Stimulated activated memory B cell treated with anti-CD40 and anti-IgM and Interleukin-4, amounts not matched to agents 10 μg/mL and 1 μg/mL and 100 μg/mL, for 72 hours (primary cell): Measurements from ENCODE around the gene RSU1.

Source experiments
- ATAC-seq: fragments of 150-1000 bp; cut with Tn5 transposase; 2 replicates; pipeline ENCODE4 v1.10.0; 2021
- H3K27ac Mint-ChIP-seq: one replicate; pipeline ENCODE4 v1.8.0; 2022; ENCODE audit warnings: mild to moderate bottlenecking, mixed read lengths
- H3K27me3 Mint-ChIP-seq: one replicate; pipeline ENCODE4 v1.8.0; 2022; ENCODE audit warnings: mixed read lengths
- H3K36me3 Mint-ChIP-seq: one replicate; pipeline ENCODE4 v1.8.0; 2022; ENCODE audit warnings: mixed read lengths
- H3K4me1 Mint-ChIP-seq: one replicate; pipeline ENCODE4 v1.8.0; 2022; ENCODE audit warnings: mixed read lengths
- H3K4me3 Mint-ChIP-seq: one replicate; pipeline ENCODE4 v1.8.0; 2022; ENCODE audit warnings: mild to moderate bottlenecking, moderate library complexity, mixed read lengths
- H3K9me3 Mint-ChIP-seq: one replicate; pipeline ENCODE4 v1.8.0; 2022; ENCODE audit warnings: mixed read lengths

The RSU1 gene

GRCh38 chr10:16811292-16811691 is 5.9 kb downstream of the RSU1 start:
- Mint-ChIP-seq H3K27ac (no peak overlapping the region), H3K4me1 (peaks cover 26% of the 10 kb centered on the region), H3K9me3 (no peaks in the 10 kb centered on the region), H3K27me3 (no peaks in the 10 kb centered on the region), H3K4me3 (no peak overlapping the region), H3K36me3 (peaks cover 34% of the 10 kb centered on the region)
- ATAC-seq: no peak

GRCh38 chr10:16809074-16809718 is 8.0 kb downstream of the RSU1 start:
- peak; percentile 59 for ATAC-seq
- H3K27me3 Mint-ChIP-seq: no peaks in the 10 kb centered on the region

DNA sequence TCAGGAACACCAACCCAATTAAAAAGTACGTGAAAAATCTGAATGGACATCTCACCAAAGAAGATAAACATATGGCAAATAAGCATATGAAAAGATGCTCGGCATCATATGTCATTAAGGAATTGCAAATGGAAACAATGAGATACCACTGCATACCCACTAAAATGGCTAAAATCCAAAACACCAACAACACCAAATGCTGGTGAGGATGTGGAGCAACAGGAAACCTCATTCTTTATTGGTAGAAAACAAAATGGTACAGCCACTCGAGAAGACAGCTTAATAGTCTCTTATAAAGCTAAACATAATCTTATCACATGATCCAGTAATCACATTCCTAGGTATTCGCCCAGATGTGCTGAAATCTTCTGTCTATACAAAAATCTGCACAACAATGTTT is 13.1 kb downstream of the RSU1 start:
- H3K36me3 Mint-ChIP-seq: peaks cover 19% of the 10 kb centered on the region
- peaks cover 35% of the 10 kb centered on the region for H3K4me1 Mint-ChIP-seq
- ATAC-seq: no peak
- H3K9me3 Mint-ChIP-seq: no peaks in the 10 kb centered on the region
- no peak overlapping the region for H3K27ac Mint-ChIP-seq
- no peaks in the 10 kb centered on the region for H3K27me3 Mint-ChIP-seq
- no peak overlapping the region for H3K4me3 Mint-ChIP-seq

More at GRCh38 chr10:16809074-16809718, 8.0 kb downstream of the RSU1 start:
- Mint-ChIP-seq H3K4me3 (no peak overlapping the region), H3K4me1 (peaks cover 9% of the 10 kb centered on the region), H3K27ac (no peak overlapping the region), H3K9me3 (no peaks in the 10 kb centered on the region), H3K36me3 (peaks cover 29% of the 10 kb centered on the region)

GRCh38 chr10:16803464-16803863 is 13.8 kb downstream of the RSU1 start:
- H3K4me1 Mint-ChIP-seq: peaks cover 42% of the 10 kb centered on the region
- peaks cover 26% of the 10 kb centered on the region for H3K36me3 Mint-ChIP-seq
- H3K4me3 Mint-ChIP-seq: no peak overlapping the region
- no peaks in the 10 kb centered on the region for H3K9me3 Mint-ChIP-seq
- no peak for ATAC-seq
- H3K27me3 Mint-ChIP-seq: no peaks in the 10 kb centered on the region
- no peak overlapping the region for H3K27ac Mint-ChIP-seq

DNA sequence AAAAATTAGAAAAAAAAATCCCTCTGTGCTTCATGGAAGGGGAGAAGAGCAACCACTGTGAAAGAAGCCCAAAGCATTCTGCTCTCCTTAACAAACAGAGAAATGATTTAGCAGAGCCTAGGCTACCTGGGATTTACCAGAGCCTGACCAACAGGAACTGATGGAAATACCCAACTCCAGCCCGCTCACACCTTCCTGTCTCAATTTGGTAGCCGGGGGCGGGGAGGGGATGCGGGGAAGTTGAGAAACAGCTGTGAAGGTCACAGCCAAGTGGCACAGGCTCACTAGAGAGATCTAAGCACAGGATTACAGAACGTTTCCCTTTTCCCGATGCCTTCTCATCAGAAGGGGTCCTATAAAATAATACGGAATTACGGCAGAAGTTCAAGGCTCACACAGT is 17.6 kb downstream of the RSU1 start:
- no peaks in the 10 kb centered on the region for H3K9me3 Mint-ChIP-seq
- peaks cover 66% of the 10 kb centered on the region for H3K4me1 Mint-ChIP-seq
- H3K36me3 Mint-ChIP-seq: peaks cover 45% of the 10 kb centered on the region
- peak overlapping the region; percentile 28 for H3K27ac Mint-ChIP-seq
- ATAC-seq: peak; percentile 80
- H3K4me3 Mint-ChIP-seq: peak overlapping the region; percentile 8
- H3K27me3 Mint-ChIP-seq: no peaks in the 10 kb centered on the region

- peaks cover 52% of the 10 kb centered on the region for H3K36me3 Mint-ChIP-seq
- no peak overlapping the region for H3K4me3 Mint-ChIP-seq
- no peaks in the 10 kb centered on the region for H3K9me3 Mint-ChIP-seq
- ATAC-seq: no peak
- peak overlapping the region; percentile 28 for H3K27ac Mint-ChIP-seq
- H3K4me1 Mint-ChIP-seq: peaks cover 65% of the 10 kb centered on the region
- H3K27me3 Mint-ChIP-seq: no peaks in the 10 kb centered on the region
Measured at GRCh38 chr10:16798571-16798970, 18.7 kb downstream of the RSU1 start.

- peaks cover 45% of the 10 kb centered on the region for H3K4me1 Mint-ChIP-seq
- H3K27me3 Mint-ChIP-seq: no peaks in the 10 kb centered on the region
- no peaks in the 10 kb centered on the region for H3K9me3 Mint-ChIP-seq
- ATAC-seq: no peak
- no peak overlapping the region for H3K27ac Mint-ChIP-seq
- H3K4me3 Mint-ChIP-seq: no peak overlapping the region
- H3K36me3 Mint-ChIP-seq: peaks cover 72% of the 10 kb centered on the region
Measured at GRCh38 chr10:16795410-16796073, 21.7 kb downstream of the RSU1 start.

DNA sequence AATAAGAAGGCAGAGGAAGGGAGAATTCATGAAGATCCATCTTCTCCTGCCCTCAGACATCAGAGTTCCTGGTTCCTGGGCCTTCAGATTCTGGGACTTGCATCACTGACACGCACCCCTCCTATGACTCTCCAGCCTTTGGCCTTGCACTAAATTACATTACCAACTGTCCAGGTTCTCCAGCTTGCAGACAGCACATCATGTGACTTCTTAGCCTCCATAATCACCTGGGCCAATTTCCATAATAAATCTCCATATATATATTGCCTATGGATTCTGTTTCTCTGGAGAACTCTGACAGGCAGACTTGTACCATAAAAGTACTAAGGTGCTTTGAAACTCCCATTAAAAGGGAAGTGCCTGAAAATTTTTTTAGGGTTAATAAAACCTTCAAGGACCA is 23.2 kb downstream of the RSU1 start:
- Mint-ChIP-seq H3K27ac (no peak overlapping the region), H3K4me3 (no peak overlapping the region), H3K27me3 (no peaks in the 10 kb centered on the region), H3K36me3 (peaks cover 74% of the 10 kb centered on the region), H3K9me3 (no peaks in the 10 kb centered on the region), H3K4me1 (peaks cover 30% of the 10 kb centered on the region)
- no peak for ATAC-seq

DNA sequence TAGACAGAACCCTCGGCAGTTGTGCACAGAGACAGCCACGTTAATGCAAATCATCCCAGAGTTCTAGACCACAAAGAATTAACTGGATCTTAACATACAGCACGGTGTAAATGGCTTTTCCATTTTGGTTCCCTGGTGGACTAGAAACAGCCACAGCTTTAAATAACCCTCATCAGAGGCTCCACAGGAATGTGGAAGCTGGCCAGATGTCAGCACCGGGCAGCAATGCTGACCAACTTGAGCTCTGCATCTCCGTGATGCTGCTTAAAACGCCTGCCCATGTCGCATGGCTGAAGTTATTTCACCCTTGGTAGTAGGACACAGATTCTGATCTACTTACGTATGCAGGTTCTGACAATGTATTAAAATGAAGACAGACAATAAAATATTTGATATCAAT is 24.5 kb downstream of the RSU1 start:
- H3K4me1 Mint-ChIP-seq: peaks cover 27% of the 10 kb centered on the region
- H3K4me3 Mint-ChIP-seq: no peak overlapping the region
- ATAC-seq: no peak
- H3K27ac Mint-ChIP-seq: no peak overlapping the region
- H3K9me3 Mint-ChIP-seq: peaks cover under 1% of the 10 kb centered on the region
- no peaks in the 10 kb centered on the region for H3K27me3 Mint-ChIP-seq
- H3K36me3 Mint-ChIP-seq: peaks cover 78% of the 10 kb centered on the region

GRCh38 chr10:16789765-16790164 is 27.5 kb downstream of the RSU1 start:
- no peak overlapping the region for H3K27ac Mint-ChIP-seq
- peaks cover 14% of the 10 kb centered on the region for H3K4me1 Mint-ChIP-seq
- H3K9me3 Mint-ChIP-seq: peaks cover 9% of the 10 kb centered on the region
- no peaks in the 10 kb centered on the region for H3K27me3 Mint-ChIP-seq
- ATAC-seq: no peak
- H3K36me3 Mint-ChIP-seq: peaks cover 84% of the 10 kb centered on the region
- no peak overlapping the region for H3K4me3 Mint-ChIP-seq

DNA sequence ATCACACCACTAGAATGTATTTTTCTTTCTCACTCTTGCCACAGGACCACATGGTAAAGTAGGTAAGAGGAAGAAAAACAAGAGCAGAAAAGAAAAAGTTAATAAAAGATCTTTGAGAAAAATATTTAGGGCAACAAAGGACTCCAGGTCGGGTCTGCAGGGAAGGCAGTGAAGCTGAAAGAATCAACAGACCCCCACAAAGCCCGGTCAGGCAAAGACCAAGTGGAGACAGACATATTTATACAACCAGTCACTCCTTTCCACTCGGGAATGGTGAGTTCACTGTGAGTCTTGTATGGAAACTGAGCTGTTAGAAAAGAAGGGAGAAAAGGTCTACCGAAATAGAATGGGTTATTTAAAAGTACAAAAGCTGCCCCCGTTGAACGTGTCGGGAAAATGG is 28.0 kb downstream of the RSU1 start:
- H3K27me3 Mint-ChIP-seq: no peaks in the 10 kb centered on the region
- peaks cover 14% of the 10 kb centered on the region for H3K9me3 Mint-ChIP-seq
- H3K4me3 Mint-ChIP-seq: no peak overlapping the region
- H3K4me1 Mint-ChIP-seq: peaks cover 14% of the 10 kb centered on the region
- H3K36me3 Mint-ChIP-seq: peaks cover 86% of the 10 kb centered on the region
- H3K27ac Mint-ChIP-seq: no peak overlapping the region
- no peak for ATAC-seq

DNA sequence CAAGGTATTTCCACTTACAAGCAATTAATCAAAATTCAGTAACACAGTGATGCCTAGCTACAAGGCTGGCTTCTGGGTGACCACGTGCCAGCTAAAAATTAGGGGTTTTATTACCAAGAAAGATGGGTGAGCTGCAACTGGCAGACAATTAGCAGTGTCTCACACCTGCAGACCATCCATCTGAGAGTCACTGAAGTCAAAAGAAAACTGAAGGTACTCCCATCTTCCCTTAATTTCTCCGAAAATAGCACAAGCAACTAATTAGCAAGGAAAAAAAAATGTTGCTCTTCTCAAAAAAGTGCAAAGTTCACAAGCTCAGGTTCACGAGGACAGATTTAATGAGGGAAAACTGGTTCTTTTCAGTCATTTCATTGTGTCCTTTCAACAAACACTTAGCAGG is 28.4 kb downstream of the RSU1 start:
- no peak for ATAC-seq
- Mint-ChIP-seq H3K9me3 (peaks cover 14% of the 10 kb centered on the region), H3K27ac (peak overlapping the region; percentile 75), H3K36me3 (peaks cover 86% of the 10 kb centered on the region), H3K4me1 (peaks cover 14% of the 10 kb centered on the region), H3K27me3 (no peaks in the 10 kb centered on the region), H3K4me3 (no peak overlapping the region)

DNA sequence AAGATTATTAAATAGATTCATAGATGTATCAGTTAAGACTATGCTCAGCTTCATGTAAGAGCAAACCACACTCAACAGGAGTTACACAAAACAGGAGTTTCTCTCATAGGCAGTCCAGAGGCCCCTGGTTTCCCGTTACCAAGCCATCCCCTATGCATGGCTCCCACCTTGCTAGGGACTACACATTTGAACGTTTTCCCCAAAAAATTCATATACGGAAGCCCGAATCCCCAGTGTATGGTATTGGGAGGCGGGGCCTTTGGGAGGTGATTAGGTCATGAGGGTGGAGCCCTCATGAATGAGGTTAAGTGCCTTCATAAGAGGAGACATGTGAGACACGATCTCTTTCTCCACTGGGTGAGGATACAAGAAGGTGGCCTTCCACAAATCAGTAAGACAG is 29.1 kb downstream of the RSU1 start:
- H3K27me3 Mint-ChIP-seq: no peaks in the 10 kb centered on the region
- peaks cover 14% of the 10 kb centered on the region for H3K4me1 Mint-ChIP-seq
- no peak overlapping the region for H3K4me3 Mint-ChIP-seq
- H3K36me3 Mint-ChIP-seq: peaks cover 82% of the 10 kb centered on the region
- peak; percentile 20 for ATAC-seq
- peak overlapping the region; percentile 75 for H3K27ac Mint-ChIP-seq
- H3K9me3 Mint-ChIP-seq: peaks cover 14% of the 10 kb centered on the region

DNA sequence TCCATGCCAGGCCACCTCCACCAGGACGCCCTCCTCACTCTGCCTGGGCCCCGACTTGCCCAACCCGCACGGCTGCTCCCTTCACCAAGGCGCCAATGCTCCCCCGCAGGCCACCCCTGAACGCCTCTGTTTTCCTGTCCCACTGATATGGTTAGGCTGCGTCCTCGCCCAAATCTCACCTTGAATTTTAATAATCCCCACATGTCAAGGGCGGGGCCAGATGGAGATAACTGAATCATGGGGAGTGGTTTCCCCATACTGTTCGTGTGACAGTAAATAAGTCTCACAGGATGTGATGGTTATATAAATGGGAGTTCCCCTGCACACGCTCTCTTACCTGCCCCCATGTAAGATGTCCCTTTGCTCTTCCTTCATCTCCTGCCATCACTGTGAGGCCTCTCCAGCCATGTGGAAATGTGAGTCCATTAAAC is 29.8 kb downstream of the RSU1 start:
- H3K27me3 Mint-ChIP-seq: no peaks in the 10 kb centered on the region
- H3K4me1 Mint-ChIP-seq: peaks cover 14% of the 10 kb centered on the region
- H3K9me3 Mint-ChIP-seq: peaks cover 14% of the 10 kb centered on the region
- H3K4me3 Mint-ChIP-seq: no peak overlapping the region
- peak overlapping the region; percentile 75 for H3K27ac Mint-ChIP-seq
- peaks cover 75% of the 10 kb centered on the region for H3K36me3 Mint-ChIP-seq
- peak; percentile 74 for ATAC-seq

DNA sequence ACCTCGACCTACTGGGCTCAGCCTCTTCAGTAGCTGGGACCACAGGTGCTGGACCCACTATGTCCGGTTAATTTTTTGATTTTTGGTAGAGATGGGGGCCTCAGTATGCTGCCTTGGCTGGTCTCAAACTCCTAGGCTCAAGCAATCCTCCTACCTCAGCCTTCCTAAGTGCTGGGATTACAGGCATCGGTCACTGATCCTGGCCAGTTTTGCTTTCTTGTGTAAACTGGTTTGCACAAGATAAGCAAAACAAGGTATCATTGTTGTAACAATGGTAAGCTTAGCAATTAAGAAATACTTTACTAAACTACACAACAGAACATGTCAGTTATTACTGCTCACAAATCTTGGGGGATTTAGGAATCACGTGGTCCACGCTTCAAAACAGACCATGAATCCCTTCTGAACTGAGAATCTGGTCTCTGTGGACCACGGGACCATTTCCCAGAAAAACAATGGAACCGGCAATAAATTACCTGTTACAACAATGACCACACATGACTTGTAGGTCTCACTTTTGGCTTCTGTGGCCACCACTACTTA is 36.8 kb downstream of the RSU1 start:
- Mint-ChIP-seq H3K4me1 (peaks cover 30% of the 10 kb centered on the region), H3K36me3 (peaks cover 50% of the 10 kb centered on the region), H3K9me3 (peaks cover 9% of the 10 kb centered on the region), H3K27me3 (no peaks in the 10 kb centered on the region), H3K27ac (peak overlapping the region; percentile 73), H3K4me3 (no peak overlapping the region)
- ATAC-seq: no peak

DNA sequence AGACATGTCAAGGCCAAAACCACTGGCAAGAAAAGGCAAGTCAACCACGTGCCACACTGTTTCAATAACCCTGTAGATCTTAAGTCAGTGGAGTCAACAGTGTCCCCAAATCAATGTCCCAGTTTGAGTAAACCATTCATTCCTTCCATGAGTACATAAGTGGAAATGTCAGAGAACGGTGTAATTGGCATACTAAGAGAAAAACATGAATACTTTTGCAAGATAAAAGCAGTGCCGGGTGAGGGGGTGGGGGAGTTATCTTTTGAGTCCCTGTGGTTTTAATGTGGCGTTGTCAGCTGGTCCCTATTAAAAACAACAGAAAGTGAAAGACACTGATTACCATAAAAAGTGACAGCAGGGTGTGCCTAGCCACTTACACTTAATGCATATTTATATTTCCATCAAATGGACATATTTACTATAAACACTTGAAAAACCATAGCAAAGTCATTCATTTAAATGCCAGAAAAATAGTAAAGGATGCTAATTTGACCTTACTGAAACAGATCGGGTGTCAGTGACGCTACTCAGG is 37.8 kb downstream of the RSU1 start:
- Mint-ChIP-seq H3K9me3 (peaks cover 2% of the 10 kb centered on the region), H3K27ac (peak overlapping the region; percentile 73), H3K4me1 (peaks cover 30% of the 10 kb centered on the region), H3K36me3 (peaks cover 41% of the 10 kb centered on the region), H3K27me3 (no peaks in the 10 kb centered on the region), H3K4me3 (no peak overlapping the region)
- peak; percentile 71 for ATAC-seq
